GM21576 (cell line): ENCODE measurements around the gene RHBDL3.
"Not testable (repeated sequence)": the region's sequence is repeated elsewhere in the genome, so short reads cannot be mapped to it uniquely, and the experiment has no call there.

Experiments used
- ATAC-seq: cut with Tn5 transposase; IDR thresholded peaks from one replicate; pipeline ENCODE4 v1.9.1; 2021; ENCODE audit warnings: mild to moderate bottlenecking, moderate library complexity; ENCODE audit not compliant: unreplicated experiment

RHBDL3 gene

DNA sequence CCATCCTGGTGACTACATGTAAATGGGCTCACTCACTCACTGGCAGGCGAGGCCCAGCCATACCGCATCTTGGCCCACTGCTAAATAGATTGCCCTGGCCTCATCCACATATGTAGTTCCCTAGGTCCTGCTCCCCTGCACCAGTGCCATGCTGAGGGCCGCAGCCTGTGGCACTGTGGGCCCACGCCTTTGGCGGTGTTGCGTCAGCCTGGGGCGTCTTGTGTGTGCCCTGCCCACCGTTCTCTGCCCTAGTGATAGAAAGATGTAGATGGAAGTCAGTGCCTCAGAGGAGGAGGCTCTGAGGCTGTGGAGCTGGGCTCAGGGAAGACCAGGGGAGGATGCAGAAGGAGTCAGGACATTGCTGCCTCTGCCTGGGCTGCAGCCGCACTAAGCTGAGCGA, 57.4 kb downstream of the RHBDL3 start:
- ATAC-seq: no peak

DNA sequence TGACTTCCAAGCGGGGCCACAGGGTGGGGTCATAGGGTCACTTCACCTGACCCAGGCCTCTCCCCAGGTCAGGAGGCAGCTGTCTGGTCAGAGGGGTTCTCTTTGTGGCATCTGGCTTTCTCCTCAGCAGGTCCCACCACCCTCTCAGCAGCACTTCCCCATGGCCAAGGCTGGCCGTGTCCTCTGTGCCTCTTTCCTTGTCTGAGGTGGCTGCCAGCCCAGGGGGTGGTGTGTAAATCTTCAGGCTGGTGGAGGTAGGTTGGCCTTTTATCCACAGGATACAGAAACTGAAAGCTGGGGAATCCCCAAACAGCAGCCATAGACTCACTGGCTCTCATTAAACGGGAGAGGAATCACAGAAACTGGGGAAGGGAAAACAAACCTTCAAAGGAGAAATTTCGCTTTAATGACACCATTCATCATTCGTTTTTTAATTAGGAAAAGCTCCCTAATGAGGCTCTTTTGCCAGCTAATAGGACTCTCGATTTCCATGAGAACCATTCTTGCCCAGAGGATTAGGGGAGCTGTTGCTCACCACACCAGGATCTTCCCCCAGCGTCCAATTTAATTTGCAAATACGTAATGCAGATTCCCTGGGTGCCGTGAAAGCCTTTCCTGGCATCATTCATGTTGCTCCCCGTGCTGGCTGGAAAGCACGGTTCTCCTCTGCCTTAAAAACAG, 58.3 kb downstream of the RHBDL3 start:
- no peak for ATAC-seq

DNA sequence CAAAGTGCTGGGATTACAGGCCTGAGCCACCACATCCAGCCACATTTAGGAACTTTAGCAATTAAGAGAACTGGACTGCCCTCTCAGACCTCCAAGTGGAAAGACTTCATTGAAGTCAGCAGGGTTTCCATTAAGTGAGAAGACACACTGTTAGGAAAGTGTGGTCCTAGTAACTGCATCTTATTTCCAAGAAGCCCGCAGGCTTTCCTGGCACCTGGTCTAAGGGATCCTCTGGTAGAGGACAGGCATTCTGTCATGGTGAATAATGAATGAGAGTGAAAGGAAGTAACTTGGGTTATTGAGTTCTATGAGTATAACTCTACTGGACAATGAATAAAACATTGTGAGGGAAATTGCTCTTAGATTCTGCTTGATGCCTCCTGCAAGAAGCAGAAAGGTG, 62.3 kb downstream of the RHBDL3 start:
- ATAC-seq: no peak

DNA sequence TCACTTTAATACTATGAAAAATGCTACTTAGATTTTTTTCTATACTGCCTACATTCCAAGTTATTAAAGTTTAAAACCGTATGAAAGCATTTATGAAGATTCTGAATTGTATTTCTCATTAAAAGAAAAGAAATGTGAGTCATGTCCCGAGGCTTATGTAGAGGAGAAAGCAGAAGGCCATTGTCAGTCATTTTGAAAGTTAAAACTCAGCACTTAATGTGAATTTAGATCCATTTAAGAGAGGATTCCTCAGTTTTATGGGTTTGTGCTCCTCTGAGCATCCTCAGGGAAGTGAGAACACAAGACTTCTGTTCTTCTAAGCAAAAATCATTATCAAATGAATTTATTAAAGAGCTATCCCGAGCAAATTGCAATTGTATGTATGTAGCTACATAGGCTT, 64.5 kb downstream of the RHBDL3 start:
- no peak for ATAC-seq

DNA sequence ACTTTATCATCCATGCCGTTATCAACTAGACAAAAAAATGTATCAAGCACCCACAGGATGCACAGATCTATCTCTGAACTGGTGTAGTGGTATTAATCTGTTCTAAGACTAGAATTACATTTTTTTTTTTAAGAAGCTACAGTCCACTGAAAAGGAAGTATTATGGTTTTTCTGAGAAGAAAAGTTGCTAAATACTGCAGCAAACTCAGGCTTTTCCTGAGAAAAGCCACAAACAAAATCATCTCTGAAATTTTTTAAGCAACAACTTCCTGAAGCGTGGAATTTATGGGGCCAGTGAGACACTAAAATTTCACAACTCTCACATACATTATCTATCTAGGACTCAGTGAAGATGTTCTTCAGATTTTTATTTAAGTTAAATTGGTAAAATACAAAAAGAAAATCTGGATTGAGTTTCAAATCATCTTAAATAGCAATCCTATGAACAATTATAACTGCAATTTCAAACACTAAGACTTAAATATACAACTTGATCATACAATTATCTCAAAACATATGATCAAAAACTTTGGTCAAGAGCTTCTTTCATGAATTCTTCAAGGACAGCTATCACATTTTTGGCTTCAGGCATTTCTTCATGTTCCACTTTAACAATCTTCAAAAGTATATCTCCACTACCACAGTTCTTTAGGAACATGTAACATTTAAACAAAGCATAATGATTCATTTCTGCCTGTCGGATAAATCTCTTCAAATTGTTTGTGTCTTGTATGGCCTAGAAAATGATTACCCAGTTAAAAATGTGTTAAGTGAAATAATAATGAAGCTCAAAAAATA, 65.8 kb downstream of the RHBDL3 start:
- no peak for ATAC-seq

DNA sequence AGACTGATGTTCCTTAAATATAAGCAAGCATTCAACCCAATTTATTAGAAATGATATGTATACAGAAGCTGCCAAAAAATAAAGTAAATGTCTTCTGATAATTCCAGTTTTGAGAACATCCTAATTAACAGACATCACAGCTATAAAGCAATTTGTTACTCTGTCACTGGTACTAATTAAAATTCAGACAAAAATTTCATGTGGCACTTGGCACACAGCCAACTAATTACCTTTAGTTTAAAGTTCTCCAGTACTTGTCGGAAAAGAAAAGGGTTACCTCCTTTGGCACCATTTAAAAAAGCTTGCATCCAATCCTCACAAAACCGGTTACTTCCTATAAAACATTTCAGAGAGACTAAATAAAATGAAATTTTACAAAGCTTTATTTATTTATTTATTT, 67.6 kb downstream of the RHBDL3 start:
- ATAC-seq: no peak

DNA sequence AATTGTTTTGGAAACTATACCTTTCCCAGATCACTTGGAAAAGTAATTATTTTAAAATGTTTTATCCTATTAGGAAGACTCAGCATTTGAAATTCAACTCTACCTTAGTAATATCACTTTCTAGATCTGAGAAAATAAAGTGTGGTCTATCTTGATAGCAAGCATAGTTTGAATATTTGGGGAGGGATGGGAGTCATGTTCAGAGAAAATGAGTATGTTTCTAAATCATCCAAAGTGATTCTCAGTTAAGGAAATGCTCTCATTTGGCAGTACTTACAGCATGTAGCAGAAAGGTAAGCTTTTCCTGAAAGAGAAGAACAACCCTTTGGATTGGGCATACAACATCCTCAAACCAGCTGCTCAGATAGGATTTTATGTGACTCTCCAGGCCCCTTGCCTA, 69.4 kb downstream of the RHBDL3 start:
- no peak for ATAC-seq

DNA sequence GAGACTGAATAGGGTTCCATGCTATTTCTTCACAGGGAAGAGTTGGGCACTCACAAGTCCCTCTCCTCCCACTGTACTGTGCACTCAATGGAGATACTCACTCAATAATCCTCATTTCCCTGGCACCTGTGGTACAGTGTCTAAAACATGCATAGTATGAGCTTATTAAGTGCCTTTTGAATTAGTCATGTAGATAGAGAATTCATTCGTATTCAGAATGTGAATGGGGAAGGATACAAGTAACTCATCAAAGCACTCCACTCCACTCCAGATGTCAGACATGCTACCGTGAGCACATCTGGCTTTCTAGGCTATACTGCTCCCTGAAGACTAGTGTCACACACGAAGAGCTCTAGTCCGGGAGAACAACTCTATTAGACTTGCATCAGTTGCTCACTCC, 70.1 kb downstream of the RHBDL3 start:
- ATAC-seq: no peak

DNA sequence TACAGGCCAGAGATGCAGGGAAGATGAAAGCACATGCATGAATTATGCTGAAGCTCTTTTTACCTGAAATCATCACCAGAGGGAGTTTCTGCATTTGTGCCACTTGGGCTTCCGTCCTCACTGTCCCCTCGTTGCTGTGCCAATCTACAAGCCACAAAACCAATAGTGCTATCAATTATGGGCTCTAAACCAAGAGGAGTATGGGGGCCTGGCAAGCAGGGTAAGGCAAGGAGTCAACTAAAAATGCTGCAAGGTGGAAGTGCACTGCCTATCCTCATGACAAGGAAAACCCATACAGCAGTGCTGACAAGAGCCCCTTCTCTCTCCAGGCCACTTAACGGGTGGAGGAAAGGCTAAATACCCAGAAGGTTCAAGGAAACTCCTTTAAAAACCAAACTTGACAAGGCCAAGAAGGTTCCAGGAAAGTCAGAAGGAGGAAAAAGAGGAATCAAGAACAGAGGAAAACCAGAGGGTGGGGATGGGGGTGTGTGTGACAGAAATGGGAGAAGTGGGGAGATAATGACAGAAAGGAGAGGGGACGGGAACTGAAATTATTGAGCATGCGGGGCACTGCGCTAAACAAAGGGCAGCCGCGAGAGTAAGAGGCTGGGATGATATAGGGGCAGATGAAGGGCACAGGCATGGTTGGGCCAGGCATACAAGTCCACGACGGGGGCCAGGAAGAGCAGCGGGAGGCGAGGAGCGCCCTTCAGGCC, 75.7 kb downstream of the RHBDL3 start:
- ATAC-seq: no peak

DNA sequence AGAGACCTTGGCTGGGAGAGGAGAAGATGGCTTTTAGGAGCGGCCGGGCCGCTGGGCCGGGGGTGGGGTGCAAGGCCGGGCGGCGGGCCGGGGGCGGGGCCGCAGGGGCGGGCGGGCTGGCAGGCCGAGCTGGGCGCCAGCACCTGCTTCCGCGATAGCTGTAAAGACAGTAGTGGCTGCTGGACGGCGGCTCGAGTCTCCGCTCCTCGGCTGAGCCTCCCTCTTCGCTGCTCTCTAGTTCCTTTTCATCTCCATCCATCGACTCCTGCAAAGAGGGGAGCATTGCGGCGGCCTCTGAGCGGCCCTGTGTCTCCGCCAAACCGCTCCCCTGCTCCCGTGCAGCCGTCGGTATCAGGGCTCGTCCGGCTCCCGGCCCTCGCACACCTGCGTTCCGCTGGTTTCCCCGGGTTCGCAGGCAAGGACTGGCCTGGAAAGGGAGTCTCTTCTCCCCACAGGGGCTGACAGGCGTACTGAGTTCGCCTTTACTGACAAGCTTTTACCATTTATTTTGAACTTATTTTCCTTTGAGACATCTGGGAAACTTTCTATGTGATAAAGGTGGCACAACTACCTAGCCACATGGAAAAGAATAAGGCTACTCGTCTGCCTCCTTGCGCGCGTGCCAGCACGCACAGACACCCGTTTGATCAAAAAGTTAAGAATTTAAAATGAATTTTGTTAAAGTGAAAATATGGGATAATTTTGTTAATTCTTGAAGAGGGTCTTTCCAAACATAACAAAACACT, 76.4 kb downstream of the RHBDL3 start, which contains the start of gene C17orf75:
TSS of gene C17orf75 (minus strand) at position 317 of the 746 bp plus-strand sequence. CDS start at position 283, 34 bp downstream.
- ATAC-seq: no peak

DNA sequence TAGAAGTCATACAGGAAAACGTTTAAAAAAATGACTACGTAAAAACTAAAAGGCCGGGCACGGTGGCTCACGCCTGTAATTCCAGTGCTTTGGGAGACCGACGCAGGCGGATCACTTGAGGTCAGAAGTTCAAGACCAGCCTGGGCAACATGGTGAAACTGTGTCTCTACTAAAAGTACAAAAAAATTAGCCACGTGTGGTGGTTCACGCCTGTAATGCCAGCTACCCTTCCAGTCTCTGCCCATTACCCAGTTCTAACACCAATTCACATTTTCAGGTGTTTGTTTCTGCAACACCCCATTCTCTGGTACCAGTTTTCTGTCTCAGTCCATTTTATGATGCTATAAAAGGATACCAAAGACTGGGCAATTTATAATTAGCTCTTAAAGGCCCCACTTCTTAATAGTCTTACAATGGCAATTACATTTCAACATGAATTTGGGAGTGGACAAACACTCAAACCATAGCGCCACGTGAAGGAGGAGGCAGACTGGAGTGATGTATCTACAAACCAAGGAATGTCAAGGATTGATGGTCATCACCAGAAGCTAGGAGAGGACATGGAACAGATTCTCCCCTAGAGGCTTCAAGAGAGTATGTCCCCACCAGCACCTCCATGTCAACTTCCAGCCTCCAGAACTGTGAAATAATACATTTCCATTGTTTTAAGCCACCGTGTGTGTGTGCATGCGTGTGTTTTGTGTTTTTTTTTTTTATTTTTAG, 77.1 kb downstream of the RHBDL3 start:
- no peak for ATAC-seq

DNA sequence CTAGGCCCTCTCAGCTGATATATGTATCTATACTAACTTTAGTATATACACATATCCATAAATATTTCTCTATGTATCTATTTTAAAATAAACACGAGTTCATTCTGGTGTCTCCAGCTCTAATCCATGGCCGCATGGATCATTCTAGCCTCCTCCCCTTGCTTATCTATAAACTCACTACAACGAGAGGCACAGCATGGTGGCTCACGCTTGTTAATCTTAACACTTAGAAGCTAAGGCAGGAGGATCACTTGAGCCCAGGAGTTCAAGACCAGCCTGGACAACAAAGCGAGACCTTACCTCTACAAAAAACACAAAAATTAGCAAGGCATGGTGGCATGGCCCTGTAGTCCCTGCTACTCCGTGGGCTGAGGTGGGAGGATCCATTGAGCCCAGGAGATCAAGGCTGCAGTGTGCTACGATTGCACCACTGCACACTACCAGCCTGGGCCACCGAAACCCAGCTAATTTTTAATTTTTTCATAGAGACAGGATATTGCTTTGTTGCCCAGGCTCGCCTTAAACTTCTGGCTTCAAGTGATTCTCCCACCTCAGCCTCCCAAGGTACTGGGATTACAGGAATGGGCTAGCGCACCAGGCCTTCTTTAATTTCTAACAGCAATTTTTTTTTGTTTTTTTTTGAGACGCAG, 80.4 kb downstream of the RHBDL3 start:
- ATAC-seq: no peak

DNA sequence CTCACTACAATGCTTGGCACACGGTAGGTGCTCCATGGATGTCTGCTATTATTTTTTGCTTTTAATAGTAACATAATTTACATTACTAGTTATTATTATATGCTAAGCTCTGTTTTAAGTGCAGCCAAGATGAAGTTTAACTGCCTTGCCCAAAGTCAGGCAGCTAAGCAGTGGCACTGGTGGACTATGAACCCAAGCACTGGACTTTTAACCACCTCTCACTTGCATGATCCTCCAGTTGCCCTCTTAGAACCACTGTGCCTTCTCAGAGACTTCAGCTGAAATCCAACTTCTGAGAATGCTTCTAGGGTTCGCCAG, 82.8 kb downstream of the RHBDL3 start:
- no peak for ATAC-seq

DNA sequence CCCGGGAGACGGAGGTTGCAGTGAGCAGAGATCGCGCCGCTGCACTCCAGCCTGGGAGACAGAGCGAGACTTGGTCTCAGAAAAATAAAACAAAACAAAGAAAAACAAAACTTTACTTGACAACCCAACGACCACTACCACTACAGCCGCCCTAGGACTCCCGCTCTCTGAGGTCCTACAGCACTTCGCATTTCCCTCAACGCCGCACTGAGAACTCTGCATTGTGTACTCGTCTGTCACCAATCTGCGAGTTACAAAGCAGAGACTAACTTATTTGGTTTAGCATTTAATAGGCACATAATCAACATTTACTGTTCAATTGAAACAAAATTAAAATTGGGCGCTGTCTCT, 83.8 kb downstream of the RHBDL3 start:
- no peak for ATAC-seq

DNA sequence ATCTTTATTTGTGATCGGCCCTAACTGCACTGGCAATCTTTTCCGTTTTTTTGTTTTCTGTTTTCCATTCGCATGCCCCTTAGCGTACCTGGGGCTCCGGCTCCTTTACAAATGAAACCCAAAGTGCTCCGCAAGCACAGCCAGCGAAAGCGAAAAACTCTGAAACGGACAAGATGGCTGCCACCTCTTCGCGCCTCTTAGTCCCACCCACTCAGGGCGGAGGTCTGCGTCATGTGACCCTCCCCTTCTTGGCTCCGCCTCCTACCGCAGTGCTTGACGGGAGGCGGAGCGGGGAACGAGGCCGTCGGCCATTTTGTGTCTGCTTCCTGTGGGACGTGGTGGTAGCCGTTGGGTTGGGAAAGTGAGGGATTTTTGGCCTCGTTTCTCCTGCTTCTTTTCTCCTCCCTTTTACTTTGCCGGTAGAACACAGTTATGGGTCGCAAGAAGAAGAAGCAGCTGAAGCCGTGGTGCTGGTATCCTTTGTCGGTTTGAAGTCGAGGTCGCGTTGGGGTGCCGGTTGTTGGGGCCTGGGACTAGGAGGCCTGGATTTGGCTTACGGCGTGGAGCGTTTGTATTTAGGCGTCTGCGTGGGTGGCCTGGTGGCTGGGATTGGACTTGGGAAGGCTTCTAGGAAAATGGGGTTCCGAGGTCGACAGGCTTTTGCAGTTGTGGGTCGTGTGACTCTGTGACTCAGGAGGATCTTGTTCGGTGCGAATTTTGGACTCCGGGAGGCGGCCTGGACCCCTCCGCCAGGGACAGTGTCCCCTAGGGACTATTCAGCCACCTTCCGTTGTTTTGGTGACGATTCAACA, 84.4 kb downstream of the RHBDL3 start, which contains the start of gene ZNF207:
TSS of gene ZNF207 (plus strand) at position 304 of the 812 bp plus-strand sequence. CDS start at position 433, 129 bp downstream.
- peak; percentile 82 for ATAC-seq

DNA sequence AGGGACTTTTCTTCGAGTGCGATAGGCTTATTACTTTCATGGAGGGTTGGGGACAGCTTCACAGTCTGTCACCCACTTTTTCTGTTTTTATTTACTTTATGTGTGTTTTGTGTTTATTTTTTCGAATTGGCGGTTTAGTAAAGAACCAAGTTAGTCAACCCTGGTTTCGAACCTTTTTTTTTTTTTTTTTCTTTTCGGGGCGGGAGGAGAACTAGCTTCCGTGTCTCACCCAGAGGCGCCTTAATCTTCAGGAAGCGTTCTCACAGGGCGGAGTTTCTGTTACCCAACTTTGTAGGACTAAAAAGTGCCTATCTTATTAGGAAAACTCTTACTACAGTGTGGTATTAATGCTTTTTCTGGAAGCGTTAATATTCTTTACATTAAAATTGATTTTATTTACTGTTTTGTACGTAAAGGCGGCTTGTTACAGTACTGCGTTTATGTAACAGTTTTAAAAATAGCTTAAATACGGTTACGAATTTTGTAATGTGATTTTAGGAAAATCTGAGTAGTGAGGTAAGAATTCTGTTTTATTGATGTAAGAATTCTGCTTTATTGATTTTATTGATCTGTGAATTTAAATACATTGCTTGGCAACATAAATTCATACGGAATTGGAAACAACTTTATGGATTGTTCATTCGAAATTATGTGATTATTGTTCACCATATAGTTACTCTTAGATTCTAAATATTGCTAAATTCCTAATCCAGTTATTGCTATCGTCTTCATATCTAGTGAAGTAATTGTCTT, 85.2 kb downstream of the RHBDL3 start:
- ATAC-seq: peak; percentile 13

DNA sequence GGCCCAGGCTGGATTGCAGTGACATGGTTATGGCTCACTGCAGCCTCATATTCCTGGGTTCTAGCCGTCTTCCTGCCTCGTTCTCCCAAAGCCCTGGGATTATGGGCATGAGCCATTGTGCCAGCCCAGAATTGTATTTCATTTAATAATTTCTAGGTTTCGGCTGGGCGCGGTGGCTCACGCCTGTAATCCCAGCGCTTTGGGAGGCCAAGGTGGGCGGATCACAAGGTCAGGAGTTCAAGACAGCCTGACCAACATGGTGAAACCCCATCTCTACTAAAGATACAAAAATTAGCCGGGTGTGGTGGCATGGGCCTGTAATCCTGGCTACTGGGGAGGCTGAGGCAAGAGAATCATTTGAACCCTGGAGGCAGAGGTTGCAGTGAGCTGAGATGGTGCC, 87.1 kb downstream of the RHBDL3 start:
- not testable (repeated sequence) for ATAC-seq

DNA sequence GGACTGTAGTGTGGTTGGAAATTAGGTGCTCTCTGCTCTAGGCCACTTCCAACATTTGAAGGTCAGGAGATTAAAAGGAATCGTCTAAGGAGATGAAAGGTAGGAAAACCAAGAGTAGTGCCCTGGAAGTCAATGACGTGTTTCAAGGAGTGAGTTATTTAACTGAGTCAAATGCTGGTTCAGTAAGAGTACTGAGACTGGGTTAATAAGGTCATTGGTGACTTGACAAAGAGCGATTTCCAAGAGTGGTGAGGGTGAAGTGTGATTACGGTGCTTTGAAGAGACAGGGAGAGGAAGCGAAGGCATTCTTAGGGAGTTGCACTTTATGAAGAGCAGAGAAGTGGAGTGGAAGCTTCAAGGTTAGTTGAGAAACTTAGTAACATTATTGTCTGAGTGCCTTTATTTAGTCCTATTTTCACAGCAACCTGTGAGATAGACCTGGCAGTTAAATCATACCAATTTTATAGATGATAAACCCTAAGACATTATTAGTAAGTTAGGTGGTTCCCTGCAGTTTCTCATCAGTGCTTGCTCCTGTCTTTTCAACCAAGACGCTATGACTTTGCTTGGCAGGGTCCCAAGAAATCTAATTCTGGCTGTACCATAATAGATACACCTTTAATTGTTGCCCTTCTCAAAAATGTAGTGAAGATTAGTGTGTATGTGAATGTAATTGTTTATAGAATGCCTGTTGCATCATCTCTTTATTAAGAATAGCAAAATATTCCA, 90.2 kb downstream of the RHBDL3 start:
- no peak for ATAC-seq
